Upper lobe of left lung (tissue), 4 donors: ENCODE data around the gene NUDC.

Source experiments
- CTCF ChIP-seq, 6 experiments: fragments of 450-650 bp in 4 of 6; fragments of 200-600 bp in 2 of 6; sonication (generic) in 2 of 6; IDR thresholded peaks; one replicate each; pipeline ENCODE4 v1.5.1; 2016 to 2019; ENCODE audit warnings: antibody characterized with exemption in 6 of 6
- EP300 ChIP-seq, 4 donors: sonication (generic); formaldehyde crosslinking; IDR thresholded peaks; one replicate each; pipeline ENCODE4 v1.5.1; 2017; ENCODE audit warnings: antibody characterized with exemption in 4 of 4, control low read depth in 2 of 4
- POLR2A ChIP-seq, 4 donors: fragments of 450-650 bp; IDR thresholded peaks; one replicate each; pipeline ENCODE4 v1.5.1; 2016 to 2017; ENCODE audit warnings: antibody characterized with exemption in 4 of 4, mild to moderate bottlenecking in 2 of 4
- POLR2AphosphoS5 ChIP-seq, 2 donors: sonication (generic); formaldehyde crosslinking; IDR thresholded peaks; one replicate each; pipeline ENCODE4 v1.5.1; 2017; ENCODE audit warnings: antibody characterized with exemption in 2 of 2

DNA sequence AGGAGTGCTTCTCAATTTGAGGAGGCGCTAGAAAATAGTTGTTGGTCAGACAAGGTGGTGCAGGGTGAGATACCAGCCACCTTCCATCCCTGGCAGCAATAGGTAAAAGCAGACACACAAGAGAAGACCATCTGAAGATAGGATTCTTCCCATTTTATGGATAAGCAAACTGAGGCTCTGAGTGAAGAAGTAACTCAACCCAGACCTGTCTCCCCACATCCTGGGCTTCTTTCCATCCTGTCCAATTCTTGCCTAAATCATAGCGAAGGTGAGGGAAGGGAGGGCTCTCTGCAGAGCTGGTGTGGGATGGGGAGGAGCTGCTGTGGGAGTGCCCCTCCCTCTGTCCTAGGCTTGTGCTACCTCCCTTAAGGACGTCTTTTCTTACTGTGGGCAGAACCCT, 50.0 kb downstream of the NUDC start:
- TF ChIP-seq CTCF (IDR thresholded peaks at IDR 0.05) (no peak), POLR2AphosphoS5 (IDR thresholded peaks at IDR 0.05) (no peak), EP300 (IDR thresholded peaks at IDR 0.05) (no peak), POLR2A (IDR thresholded peaks at IDR 0.05) (no peak)
